Glutamatergic neuron (in vitro differentiated cells): Measurements from ENCODE around the gene PLEKHA5. TPM values are rescaled to one million over a fixed set of nuclear protein-coding genes. Genes with fewer than 3 reads are reported as not detected.

Experiments
- DNase-seq: peaks from one replicate; pipeline ENCODE4 v3.0.0; 2022
- H3K27ac Mint-ChIP-seq: one replicate; pipeline ENCODE4 v1.8.0; 2020; ENCODE audit warnings: mild to moderate bottlenecking, mixed read lengths, inconsistent platforms; ENCODE audit not compliant: unreplicated experiment
- H3K27me3 Mint-ChIP-seq: one replicate; pipeline ENCODE4 v1.8.0; 2020; ENCODE audit warnings: mild to moderate bottlenecking, moderate library complexity, mixed read lengths, inconsistent platforms; ENCODE audit not compliant: unreplicated experiment
- H3K36me3 Mint-ChIP-seq: one replicate; pipeline ENCODE4 v1.8.0; 2020; ENCODE audit warnings: mild to moderate bottlenecking, mixed read lengths, inconsistent platforms; ENCODE audit not compliant: unreplicated experiment
- H3K4me1 Mint-ChIP-seq: one replicate; pipeline ENCODE4 v1.8.0; 2020; ENCODE audit warnings: mild to moderate bottlenecking, low read depth, mixed read lengths, inconsistent platforms; ENCODE audit not compliant: unreplicated experiment
- H3K4me3 Mint-ChIP-seq: one replicate; pipeline ENCODE4 v1.8.0; 2020; ENCODE audit warnings: mild to moderate bottlenecking, mixed read lengths, inconsistent platforms; ENCODE audit not compliant: unreplicated experiment
- H3K9me3 Mint-ChIP-seq: one replicate; pipeline ENCODE4 v1.8.0; 2020; ENCODE audit warnings: mild to moderate bottlenecking, moderate library complexity, mixed read lengths, inconsistent platforms; ENCODE audit not compliant: unreplicated experiment
- CTCF ChIP-seq: fragments of 200-600 bp; sonication (generic); IDR thresholded peaks from one replicate; pipeline ENCODE4 v1.5.0; 2021; ENCODE audit not compliant: partially characterized antibody, unreplicated experiment
- total RNA-seq: library from RNA; stranded (reverse); fragmentation: NEBNext Ultra II Directional; extraction: Animal tissue kit (Norgen Biotek cat#: 25700); gene quantifications from one replicate; pipeline ENCODE4 v1.2.1, GENCODE V29; 2021; ENCODE audit not compliant: unreplicated experiment

PLEKHA5 gene
- total RNA-seq, 1 donor from 2014 or later, result 314 TPM

GRCh38 chr12:19165451-19165850 is 35.9 kb downstream of the PLEKHA5 start:
- TF ChIP-seq CTCF, result no peak
- Mint-ChIP-seq H3K9me3 (peaks cover 6% of the 10 kb centered on the region), H3K27me3 (no peaks in the 10 kb centered on the region), H3K27ac (no peak overlapping the region), H3K4me1 (peaks cover 35% of the 10 kb centered on the region), H3K4me3 (no peak overlapping the region), H3K36me3 (peaks cover 8% of the 10 kb centered on the region)
- DNase-seq, result no peak

- H3K9me3 Mint-ChIP-seq, result peaks cover 6% of the 10 kb centered on the region
- H3K27me3 Mint-ChIP-seq, result no peaks in the 10 kb centered on the region
- peaks cover 37% of the 10 kb centered on the region for H3K4me1 Mint-ChIP-seq
- peaks cover 8% of the 10 kb centered on the region for H3K36me3 Mint-ChIP-seq
- H3K4me3 Mint-ChIP-seq, result peak overlapping the region; percentile 70
- DNase-seq, result no peak
- no peak for TF ChIP-seq CTCF
- H3K27ac Mint-ChIP-seq, result no peak overlapping the region
Measured at GRCh38 chr12:19166387-19166786, 36.9 kb downstream of the PLEKHA5 start.

- H3K4me3 Mint-ChIP-seq, result peak overlapping the region; percentile 39
- H3K36me3 Mint-ChIP-seq, result peaks cover 8% of the 10 kb centered on the region
- no peak for TF ChIP-seq CTCF
- H3K27me3 Mint-ChIP-seq, result no peaks in the 10 kb centered on the region
- H3K4me1 Mint-ChIP-seq, result peaks cover 41% of the 10 kb centered on the region
- no peak overlapping the region for H3K27ac Mint-ChIP-seq
- DNase-seq, result no peak
- H3K9me3 Mint-ChIP-seq, result peaks cover 6% of the 10 kb centered on the region
Measured at GRCh38 chr12:19166956-19167355, 37.4 kb downstream of the PLEKHA5 start.

GRCh38 chr12:19167708-19168107 is 38.2 kb downstream of the PLEKHA5 start:
- peaks cover 2% of the 10 kb centered on the region for H3K27me3 Mint-ChIP-seq
- no peak for DNase-seq
- H3K36me3 Mint-ChIP-seq, result peaks cover 8% of the 10 kb centered on the region
- peaks cover 6% of the 10 kb centered on the region for H3K9me3 Mint-ChIP-seq
- TF ChIP-seq CTCF, result no peak
- H3K4me1 Mint-ChIP-seq, result peaks cover 44% of the 10 kb centered on the region
- no peak overlapping the region for H3K4me3 Mint-ChIP-seq
- no peak overlapping the region for H3K27ac Mint-ChIP-seq

GRCh38 chr12:19168644-19169043 is 39.1 kb downstream of the PLEKHA5 start:
- Mint-ChIP-seq H3K27me3 (peaks cover 2% of the 10 kb centered on the region), H3K27ac (no peak overlapping the region), H3K9me3 (peaks cover 6% of the 10 kb centered on the region), H3K36me3 (peaks cover 4% of the 10 kb centered on the region), H3K4me1 (peaks cover 46% of the 10 kb centered on the region), H3K4me3 (no peak overlapping the region)
- DNase-seq, result no peak
- no peak for TF ChIP-seq CTCF
